OCI-LY3 (cell line): ENCODE data around the gene MED13L.
A peak's percentile ranks its signal among the peaks of the same experiment; 100 is the strongest.

ENCODE experiments used
- H2AFZ ChIP-seq: fragments of 200-600, 300-600 bp; shearing (Covaris generic); 2 replicates; pipeline ENCODE4 v1.6.0; 2014; ENCODE audit warnings: antibody characterized with exemption, low read depth, low read length
- H3K27ac ChIP-seq: fragments of 200-600, 300-600 bp; sonication (generic); 2 replicates; pipeline ENCODE4 v1.5.1; 2014; ENCODE audit warnings: mild to moderate bottlenecking, low read length, moderate library complexity, mixed read lengths
- H3K27me3 ChIP-seq: fragments of 200-600, 300-600 bp; sonication (generic); 2 replicates; pipeline ENCODE4 v1.6.1; 2014; ENCODE audit warnings: low read depth, low read length, mixed read lengths
- H3K36me3 ChIP-seq: fragments of 200-600, 300-600 bp; sonication (generic); replicated peaks from 2 replicates; pipeline ENCODE3; 2014; ENCODE audit warnings: low read depth, low read length, mixed read lengths
- H3K4me1 ChIP-seq: fragments of 300-600, 200-600 bp; sonication (generic); 2 replicates; pipeline ENCODE4 v1.6.1; 2014; ENCODE audit warnings: low read length, mixed read lengths
- H3K4me2 ChIP-seq: fragments of 200-600, 300-600 bp; sonication (generic); 2 replicates; pipeline ENCODE4 v1.6.1; 2014; ENCODE audit warnings: low read length, mixed read lengths
- H3K4me3 ChIP-seq: fragments of 300-600, 200-600 bp; sonication (generic); 2 replicates; pipeline ENCODE4 v1.5.1; 2014; ENCODE audit warnings: antibody characterized with exemption, mild to moderate bottlenecking, low read length, moderate library complexity
- H3K79me2 ChIP-seq: fragments of 300-600, 200-600 bp; shearing (Covaris generic); 2 replicates; pipeline ENCODE4 v1.6.1; 2014; ENCODE audit warnings: mild to moderate bottlenecking, low read length, mixed read lengths
- H3K9ac ChIP-seq: fragments of 300-600, 200-600 bp; shearing (Covaris generic); 2 replicates; pipeline ENCODE4 v1.6.0; 2014; ENCODE audit warnings: mild to moderate bottlenecking, low read length, moderate library complexity
- H3K9me3 ChIP-seq: fragments of 200-600, 300-600 bp; shearing (Covaris generic); 2 replicates; pipeline ENCODE4 v1.6.1; 2014; ENCODE audit warnings: low read length, mixed read lengths; ENCODE audit not compliant: insufficient read depth
- H4K20me1 ChIP-seq: fragments of 200-600, 300-600 bp; sonication (generic); 2 replicates; pipeline ENCODE4 v1.6.1; 2016; ENCODE audit warnings: low read length, mixed read lengths; ENCODE audit not compliant: insufficient read depth
- EZH2phosphoT487 ChIP-seq: fragments of 200-600 bp; shearing (Covaris generic); IDR thresholded peaks from 2 replicates; pipeline ENCODE4 v1.6.1; 2018; ENCODE audit warnings: antibody characterized with exemption, mixed run types, low read depth
- TF ChIP-seq, protein P1 (sequence below): fragments of 200-600, 300-600 bp; sonication (generic); IDR thresholded peaks from 2 replicates; pipeline ENCODE4 v1.5.1; 2014; ENCODE audit warnings: antibody characterized with exemption, low read length, low read depth

The MED13L gene

DNA sequence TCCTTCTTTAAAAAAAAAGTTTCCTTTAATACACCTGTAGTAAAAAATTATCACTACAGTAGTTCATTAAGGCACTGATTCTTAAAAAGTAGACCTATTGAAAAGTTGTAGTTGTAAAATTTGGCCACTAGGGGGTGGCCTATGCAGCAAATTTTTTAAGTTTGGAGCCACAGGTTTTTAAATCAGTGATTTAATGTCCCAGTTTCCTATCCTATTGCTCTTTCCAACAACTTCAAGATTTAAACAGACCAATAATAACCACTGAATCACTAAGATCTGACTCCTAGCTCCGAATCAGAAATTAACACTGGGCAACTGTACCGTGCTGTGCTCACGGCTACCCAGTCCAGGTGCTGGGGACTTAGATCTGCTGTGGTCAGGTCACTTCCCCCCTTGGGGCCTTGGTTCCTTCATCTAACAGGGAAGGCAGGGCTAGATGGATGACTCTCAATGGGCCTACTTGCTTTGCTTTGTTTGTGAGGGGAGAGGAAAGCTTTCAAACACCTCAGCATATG, 279.3 kb downstream of the MED13L start:
- peak overlapping the region; percentile 18; the same call in 1 of the 2 replicates for H3K9ac ChIP-seq
- H4K20me1 ChIP-seq, result no peaks in the 10 kb centered on the region
- no peaks in the 10 kb centered on the region for H3K79me2 ChIP-seq
- H3K9me3 ChIP-seq, result no peaks in the 10 kb centered on the region
- no peaks in the 10 kb centered on the region for H3K27me3 ChIP-seq
- H3K4me2 ChIP-seq, result peak overlapping the region; percentile 66
- peaks cover 24% of the 10 kb centered on the region for H3K4me1 ChIP-seq
- TF ChIP-seq, protein P1, sequence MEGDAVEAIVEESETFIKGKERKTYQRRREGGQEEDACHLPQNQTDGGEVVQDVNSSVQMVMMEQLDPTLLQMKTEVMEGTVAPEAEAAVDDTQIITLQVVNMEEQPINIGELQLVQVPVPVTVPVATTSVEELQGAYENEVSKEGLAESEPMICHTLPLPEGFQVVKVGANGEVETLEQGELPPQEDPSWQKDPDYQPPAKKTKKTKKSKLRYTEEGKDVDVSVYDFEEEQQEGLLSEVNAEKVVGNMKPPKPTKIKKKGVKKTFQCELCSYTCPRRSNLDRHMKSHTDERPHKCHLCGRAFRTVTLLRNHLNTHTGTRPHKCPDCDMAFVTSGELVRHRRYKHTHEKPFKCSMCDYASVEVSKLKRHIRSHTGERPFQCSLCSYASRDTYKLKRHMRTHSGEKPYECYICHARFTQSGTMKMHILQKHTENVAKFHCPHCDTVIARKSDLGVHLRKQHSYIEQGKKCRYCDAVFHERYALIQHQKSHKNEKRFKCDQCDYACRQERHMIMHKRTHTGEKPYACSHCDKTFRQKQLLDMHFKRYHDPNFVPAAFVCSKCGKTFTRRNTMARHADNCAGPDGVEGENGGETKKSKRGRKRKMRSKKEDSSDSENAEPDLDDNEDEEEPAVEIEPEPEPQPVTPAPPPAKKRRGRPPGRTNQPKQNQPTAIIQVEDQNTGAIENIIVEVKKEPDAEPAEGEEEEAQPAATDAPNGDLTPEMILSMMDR, result peak; percentile 91
- TF ChIP-seq EZH2phosphoT487, result no peak
- H3K27ac ChIP-seq, result peak overlapping the region; percentile 20; the same call in 1 of the 2 replicates
- H3K4me3 ChIP-seq, result peak overlapping the region; percentile 39
- no peak overlapping the region for H2AFZ ChIP-seq
- peaks cover 41% of the 10 kb centered on the region for H3K36me3 ChIP-seq

GRCh38 chr12:115993737-115994136, 283.8 kb downstream of the MED13L start:
- Histone ChIP-seq H3K79me2 (peaks cover 19% of the 10 kb centered on the region), H3K36me3 (peaks cover 49% of the 10 kb centered on the region)

GRCh38 chr12:115990241-115990640, 287.3 kb downstream of the MED13L start:
- TF ChIP-seq, protein P1, result no peak
- TF ChIP-seq EZH2phosphoT487, result no peak
- H3K79me2 ChIP-seq, result peaks cover 41% of the 10 kb centered on the region

More at GRCh38 chr12:115993737-115994136, 283.8 kb downstream of the MED13L start:
- Histone ChIP-seq H4K20me1 (peaks cover 19% of the 10 kb centered on the region), H3K9me3 (no peaks in the 10 kb centered on the region), H3K27ac (no peak overlapping the region), H3K9ac (no peak overlapping the region), H3K4me1 (peaks cover 30% of the 10 kb centered on the region), H2AFZ (no peak overlapping the region), H3K4me2 (no peak overlapping the region), H3K4me3 (no peak overlapping the region), H3K27me3 (no peaks in the 10 kb centered on the region)
- TF ChIP-seq, protein P1, result no peak
- TF ChIP-seq EZH2phosphoT487, result no peak

GRCh38 chr12:115988625-115989563, 288.6 kb downstream of the MED13L start:
- H3K4me2 ChIP-seq, result peak overlapping the region; percentile 16; the same call in 1 of the 2 replicates
- H2AFZ ChIP-seq, result no peak overlapping the region
- no peak overlapping the region for H3K9ac ChIP-seq
- H3K9me3 ChIP-seq, result no peaks in the 10 kb centered on the region
- peaks cover 41% of the 10 kb centered on the region for H3K79me2 ChIP-seq
- no peak overlapping the region for H3K27ac ChIP-seq
- H3K4me3 ChIP-seq, result no peak overlapping the region
- peaks cover 34% of the 10 kb centered on the region for H4K20me1 ChIP-seq
- H3K4me1 ChIP-seq, result peaks cover 26% of the 10 kb centered on the region
- TF ChIP-seq, protein P1, result no peak
- TF ChIP-seq EZH2phosphoT487, result no peak
- H3K27me3 ChIP-seq, result no peaks in the 10 kb centered on the region
- peaks cover 52% of the 10 kb centered on the region for H3K36me3 ChIP-seq

More at GRCh38 chr12:115990241-115990640, 287.3 kb downstream of the MED13L start:
- Histone ChIP-seq H3K27ac (no peak overlapping the region), H3K4me1 (peaks cover 26% of the 10 kb centered on the region), H3K4me2 (no peak overlapping the region), H3K36me3 (peaks cover 53% of the 10 kb centered on the region), H3K9me3 (no peaks in the 10 kb centered on the region), H4K20me1 (peaks cover 33% of the 10 kb centered on the region), H2AFZ (no peak overlapping the region), H3K4me3 (no peak overlapping the region), H3K9ac (no peak overlapping the region), H3K27me3 (no peaks in the 10 kb centered on the region)
